ENCODE results near the gene OR9A4. TPM values are rescaled to one million over a fixed set of nuclear protein-coding genes. Genes with fewer than 3 reads are reported as not detected.

OR9A4 gene
- total RNA-seq, 1 experiment from 2014 or later, result not detected

DNA sequence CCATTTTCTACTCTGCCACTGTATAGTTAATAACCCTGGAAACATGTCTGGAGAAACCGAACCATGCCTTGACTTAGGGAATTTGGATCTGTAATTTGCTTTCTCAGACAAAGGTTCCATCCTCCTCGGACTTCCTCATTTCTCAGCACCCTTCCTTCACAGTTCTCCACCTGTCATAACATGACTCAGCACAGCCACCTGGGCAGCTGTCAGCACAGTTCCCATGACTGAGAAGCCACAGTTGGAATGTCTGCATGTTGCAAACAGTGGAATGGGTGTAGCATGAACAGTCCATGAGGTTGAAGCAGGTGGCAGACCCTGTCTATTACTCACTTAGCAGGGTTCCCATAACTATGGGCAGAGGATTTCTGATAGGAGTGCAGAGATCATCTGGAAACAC is 634 bp upstream of the OR9A4 start:
- Histone ChIP-seq H3K23me2 (ENCODE audit: insufficient read length, low read depth, low read length, poor library complexity, severe bottlenecking) (no peaks in the 10 kb centered on the region), H3K18ac (ENCODE audit: insufficient read length, low read depth, low read length) (no peak overlapping the region), H3K27me3 (ENCODE audit: insufficient read depth, low read length) (no peaks in the 10 kb centered on the region), H4K5ac (ENCODE audit: insufficient read length, low read depth, low read length) (no peak overlapping the region), H3K23ac (ENCODE audit: insufficient read length, low read depth, low read length) (no peak overlapping the region), H2BK20ac (ENCODE audit: low read depth, low read length, poor library complexity, severe bottlenecking) (no peak overlapping the region), H3K56ac (ENCODE audit: insufficient read length, low read depth, low read length) (no peak overlapping the region), H3K79me1 (ENCODE audit: insufficient read depth, low read depth, low read length, poor library complexity, severe bottlenecking) (no peaks in the 10 kb centered on the region), H3K79me2 (ENCODE audit: insufficient read depth, low read length) (no peaks in the 10 kb centered on the region), H2AFZ (ENCODE audit: low read length) (no peak overlapping the region), H3K4me1 (ENCODE audit: insufficient read depth, low read length) (no peaks in the 10 kb centered on the region), H3K9ac (ENCODE audit: extremely low read depth, insufficient read length, low read length) (no peak overlapping the region), H3K27ac (ENCODE audit: insufficient read length, low read depth, low read length) (no peak overlapping the region), H2BK5ac (ENCODE audit: insufficient read length, low read length) (no peak overlapping the region), H4K20me1 (ENCODE audit: control insufficient read depth, insufficient read depth, insufficient read length) (no peaks in the 10 kb centered on the region), H3T11ph (ENCODE audit: low read length) (no peak overlapping the region), H3K4ac (ENCODE audit: low read depth, low read length) (no peak overlapping the region), H2BK12ac (ENCODE audit: insufficient read length, low read depth, low read length) (no peak overlapping the region), H4K8ac (replicated peaks; ENCODE audit: insufficient read length, low read depth, low read length) (no peak overlapping the region), H2AK5ac (ENCODE audit: insufficient read length, low read length) (no peak overlapping the region), H2BK15ac (ENCODE audit: low read depth, low read length) (no peak overlapping the region), H3K9me3 (ENCODE audit: control insufficient read depth, low read depth, low read length) (no peaks in the 10 kb centered on the region), H3K4me2 (ENCODE audit: insufficient read depth, insufficient read length, low read length) (no peak overlapping the region), H3K14ac (ENCODE audit: insufficient read depth, low read length) (no peak overlapping the region), H4K91ac (ENCODE audit: insufficient read length, low read depth, low read length) (no peak overlapping the region), H2BK120ac (ENCODE audit: low read depth, low read length, poor library complexity, severe bottlenecking) (no peak overlapping the region)
- WGBS (ENCODE audit: extremely low coverage, insufficient read length, low lambda C conversion rate), result no CpG with 5 or more reads among the region's 2 CpGs
- DNase-seq, result no peak
- Mint-ChIP-seq H3K9me3 (peaks cover 4% of the 10 kb centered on the region in 2 experiments; a peak in 4 of 5 replicates), H3K4me3 (no peak overlapping the region), H3K27ac (no peak overlapping the region), H3K4me1 (no peaks in the 10 kb centered on the region), H3K36me3 (ENCODE audit: insufficient read depth in 1 of 3, low read depth in 3 of 3) (peaks cover 0 to 2% (median 0%) of the 10 kb centered on the region in 3 experiments; a peak in 3 of 7 replicates), H3K27me3 (ENCODE audit: low read depth) (peaks cover 7% of the 10 kb centered on the region)
- TF ChIP-seq, protein P1, sequence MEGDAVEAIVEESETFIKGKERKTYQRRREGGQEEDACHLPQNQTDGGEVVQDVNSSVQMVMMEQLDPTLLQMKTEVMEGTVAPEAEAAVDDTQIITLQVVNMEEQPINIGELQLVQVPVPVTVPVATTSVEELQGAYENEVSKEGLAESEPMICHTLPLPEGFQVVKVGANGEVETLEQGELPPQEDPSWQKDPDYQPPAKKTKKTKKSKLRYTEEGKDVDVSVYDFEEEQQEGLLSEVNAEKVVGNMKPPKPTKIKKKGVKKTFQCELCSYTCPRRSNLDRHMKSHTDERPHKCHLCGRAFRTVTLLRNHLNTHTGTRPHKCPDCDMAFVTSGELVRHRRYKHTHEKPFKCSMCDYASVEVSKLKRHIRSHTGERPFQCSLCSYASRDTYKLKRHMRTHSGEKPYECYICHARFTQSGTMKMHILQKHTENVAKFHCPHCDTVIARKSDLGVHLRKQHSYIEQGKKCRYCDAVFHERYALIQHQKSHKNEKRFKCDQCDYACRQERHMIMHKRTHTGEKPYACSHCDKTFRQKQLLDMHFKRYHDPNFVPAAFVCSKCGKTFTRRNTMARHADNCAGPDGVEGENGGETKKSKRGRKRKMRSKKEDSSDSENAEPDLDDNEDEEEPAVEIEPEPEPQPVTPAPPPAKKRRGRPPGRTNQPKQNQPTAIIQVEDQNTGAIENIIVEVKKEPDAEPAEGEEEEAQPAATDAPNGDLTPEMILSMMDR (conservative IDR thresholded peaks at IDR 0.05), result no peak
